ENCODE results near the gene ANKRD33. TPM values are rescaled to one million over a fixed set of nuclear protein-coding genes. Genes with fewer than 3 reads are reported as not detected.

The ANKRD33 gene
- total RNA-seq, 1 experiment from 2014 or later = not detected

DNA sequence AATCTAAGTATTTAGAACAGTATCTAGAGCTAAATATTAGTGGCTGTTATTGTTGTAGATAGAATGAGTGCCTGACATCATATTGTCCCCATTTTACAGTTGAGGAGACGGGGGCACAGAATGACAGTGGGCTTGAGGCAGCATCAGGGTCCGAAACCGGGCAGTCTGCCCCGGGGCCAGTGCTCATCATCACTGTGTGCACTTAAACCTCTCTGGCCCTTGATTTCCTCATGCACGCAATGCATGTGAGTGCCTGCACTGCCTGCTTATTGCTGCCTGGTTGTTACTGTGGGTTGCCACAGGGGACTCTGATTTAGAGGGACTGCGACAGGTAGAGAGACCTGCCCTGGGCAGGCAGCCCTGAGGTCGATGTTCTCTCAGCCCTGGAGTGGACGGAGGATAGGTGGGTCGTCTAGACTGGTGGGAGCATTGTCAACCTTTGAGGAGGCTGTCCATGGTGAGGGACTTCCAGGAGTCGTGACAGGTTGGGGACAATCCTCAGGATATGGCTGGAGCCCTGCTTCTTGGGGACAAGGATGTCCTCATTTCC lies 29.2 kb downstream of the ANKRD33 start:
- DNase-seq (ENCODE audit: low spot score) = no peak
- Histone ChIP-seq H3K4me1 (ENCODE audit: insufficient read depth, low read length, poor library complexity, severe bottlenecking) (peaks cover 3% of the 10 kb centered on the region), H3K27me3 (replicated peaks; ENCODE audit: insufficient read depth, low read depth, low read length, poor library complexity) (no peaks in the 10 kb centered on the region), H3K4me3 (ENCODE audit: low read depth, low read length, poor library complexity, severe bottlenecking) (no peak overlapping the region), H3K9me3 (ENCODE audit: low read depth, low read length, poor library complexity, severe bottlenecking) (no peaks in the 10 kb centered on the region), H3K27ac (ENCODE audit: low read depth, low read length, poor library complexity, severe bottlenecking) (no peak overlapping the region), H3K36me3 (ENCODE audit: insufficient read depth, low read length, poor library complexity, severe bottlenecking) (no peaks in the 10 kb centered on the region)
- ChIA-PET CTCF (no interaction called here), POLR2A (ENCODE audit: low non-redundant PET) (no interaction called here)
- TF ChIP-seq, protein P1, sequence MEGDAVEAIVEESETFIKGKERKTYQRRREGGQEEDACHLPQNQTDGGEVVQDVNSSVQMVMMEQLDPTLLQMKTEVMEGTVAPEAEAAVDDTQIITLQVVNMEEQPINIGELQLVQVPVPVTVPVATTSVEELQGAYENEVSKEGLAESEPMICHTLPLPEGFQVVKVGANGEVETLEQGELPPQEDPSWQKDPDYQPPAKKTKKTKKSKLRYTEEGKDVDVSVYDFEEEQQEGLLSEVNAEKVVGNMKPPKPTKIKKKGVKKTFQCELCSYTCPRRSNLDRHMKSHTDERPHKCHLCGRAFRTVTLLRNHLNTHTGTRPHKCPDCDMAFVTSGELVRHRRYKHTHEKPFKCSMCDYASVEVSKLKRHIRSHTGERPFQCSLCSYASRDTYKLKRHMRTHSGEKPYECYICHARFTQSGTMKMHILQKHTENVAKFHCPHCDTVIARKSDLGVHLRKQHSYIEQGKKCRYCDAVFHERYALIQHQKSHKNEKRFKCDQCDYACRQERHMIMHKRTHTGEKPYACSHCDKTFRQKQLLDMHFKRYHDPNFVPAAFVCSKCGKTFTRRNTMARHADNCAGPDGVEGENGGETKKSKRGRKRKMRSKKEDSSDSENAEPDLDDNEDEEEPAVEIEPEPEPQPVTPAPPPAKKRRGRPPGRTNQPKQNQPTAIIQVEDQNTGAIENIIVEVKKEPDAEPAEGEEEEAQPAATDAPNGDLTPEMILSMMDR (conservative IDR thresholded peaks at IDR 0.05; ENCODE audit: low read depth, low read length) = no peak
- TF ChIP-seq EZH2 (IDR thresholded peaks at IDR 0.05; ENCODE audit: borderline replicate concordance, low read depth, low read length, poor library complexity, severe bottlenecking) = no peak
- BruUV-seq (replicated peaks) = no TSS peak
- intact Hi-C loops (cut with micrococcal nuclease; ENCODE audit: unreplicated experiment) = no loop called here

DNA sequence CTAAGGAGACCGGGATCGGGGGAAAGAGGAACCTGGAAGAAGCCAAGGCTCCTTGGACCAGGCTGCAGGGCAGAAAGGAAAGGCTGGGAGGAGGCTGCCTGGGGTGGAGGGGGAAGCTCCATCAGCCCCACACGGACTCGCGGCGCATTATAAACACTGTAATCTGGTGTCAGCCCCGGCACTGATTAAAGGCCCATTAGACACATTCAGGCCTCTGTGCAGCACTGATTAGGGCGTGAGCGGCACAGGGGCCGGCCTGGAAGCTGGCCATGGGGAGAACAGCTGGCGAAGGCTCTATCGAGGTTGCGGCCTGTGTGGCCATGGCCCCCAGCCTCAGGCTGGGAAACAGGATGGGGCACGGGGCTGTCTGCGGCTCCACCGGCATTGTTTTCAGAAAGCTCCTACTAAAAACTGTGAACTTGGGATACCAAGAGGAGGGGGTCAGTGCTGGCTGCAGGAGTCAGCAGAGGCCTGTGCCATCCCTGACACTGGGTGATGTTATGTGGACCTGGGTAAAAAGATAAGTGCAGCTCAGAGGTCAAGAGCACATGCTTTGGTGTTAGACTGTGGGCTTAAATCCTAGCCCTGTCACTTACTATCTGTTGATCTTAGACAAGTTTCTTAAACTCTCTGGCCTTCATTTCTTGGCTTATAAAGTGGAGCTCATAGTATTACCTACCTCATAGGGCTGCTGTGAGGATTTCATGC lies 30.0 kb downstream of the ANKRD33 start:
- intact Hi-C loops (cut with micrococcal nuclease; ENCODE audit: unreplicated experiment) = no loop called here
- TF ChIP-seq EZH2 (IDR thresholded peaks at IDR 0.05; ENCODE audit: borderline replicate concordance, low read depth, low read length, poor library complexity, severe bottlenecking) = no peak
- TF ChIP-seq, protein P1 (conservative IDR thresholded peaks at IDR 0.05; ENCODE audit: low read depth, low read length) = no peak
- Histone ChIP-seq H3K27ac (ENCODE audit: low read depth, low read length, poor library complexity, severe bottlenecking) (no peak overlapping the region), H3K27me3 (replicated peaks; ENCODE audit: insufficient read depth, low read depth, low read length, poor library complexity) (no peaks in the 10 kb centered on the region), H3K36me3 (ENCODE audit: insufficient read depth, low read length, poor library complexity, severe bottlenecking) (no peaks in the 10 kb centered on the region), H3K4me1 (ENCODE audit: insufficient read depth, low read length, poor library complexity, severe bottlenecking) (no peaks in the 10 kb centered on the region), H3K9me3 (ENCODE audit: low read depth, low read length, poor library complexity, severe bottlenecking) (no peaks in the 10 kb centered on the region), H3K4me3 (ENCODE audit: low read depth, low read length, poor library complexity, severe bottlenecking) (no peak overlapping the region)
- BruUV-seq (replicated peaks) = no TSS peak
- ChIA-PET CTCF (no interaction called here), POLR2A (ENCODE audit: low non-redundant PET) (no interaction called here)
- no peak for DNase-seq (ENCODE audit: low spot score)

DNA sequence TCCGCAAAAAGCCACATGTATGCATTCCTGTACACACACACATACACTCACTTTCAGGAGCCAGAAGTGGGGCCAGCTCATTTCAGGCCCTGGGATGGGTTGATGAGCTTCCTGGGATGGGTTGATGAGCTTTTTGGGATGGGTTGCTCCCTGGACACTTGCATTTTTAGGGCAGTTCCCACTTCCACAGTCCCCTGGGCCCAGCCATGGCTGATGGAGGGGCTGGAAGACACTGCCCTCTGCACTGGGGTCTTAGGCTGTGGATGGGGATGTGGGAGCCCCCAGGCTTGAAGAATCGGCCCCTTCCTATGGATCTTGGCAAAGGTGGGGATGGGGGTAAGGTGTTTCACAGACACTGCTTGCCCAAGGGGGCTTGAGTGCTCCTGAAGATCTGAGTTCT lies 32.1 kb downstream of the ANKRD33 start:
- intact Hi-C loops (cut with micrococcal nuclease; ENCODE audit: unreplicated experiment) = no loop called here
- no peak overlapping the region for H3K4me3 ChIP-seq (ENCODE audit: low read depth, low read length, poor library complexity, severe bottlenecking)
- no peak overlapping the region for H3K27ac ChIP-seq (ENCODE audit: low read depth, low read length, poor library complexity, severe bottlenecking)
- ChIA-PET POLR2A (ENCODE audit: low non-redundant PET) (no interaction called here), CTCF (no interaction called here)
- TF ChIP-seq EZH2 (IDR thresholded peaks at IDR 0.05; ENCODE audit: borderline replicate concordance, low read depth, low read length, poor library complexity, severe bottlenecking) = no peak
- TF ChIP-seq, protein P1 (conservative IDR thresholded peaks at IDR 0.05; ENCODE audit: low read depth, low read length) = no peak
- H3K4me1 ChIP-seq (ENCODE audit: insufficient read depth, low read length, poor library complexity, severe bottlenecking) = no peaks in the 10 kb centered on the region
- no TSS peak for BruUV-seq (replicated peaks)
- no peak for DNase-seq (ENCODE audit: low spot score)
- no peaks in the 10 kb centered on the region for H3K9me3 ChIP-seq (ENCODE audit: low read depth, low read length, poor library complexity, severe bottlenecking)
- H3K36me3 ChIP-seq (ENCODE audit: insufficient read depth, low read length, poor library complexity, severe bottlenecking) = no peaks in the 10 kb centered on the region
- no peaks in the 10 kb centered on the region for H3K27me3 ChIP-seq (replicated peaks; ENCODE audit: insufficient read depth, low read depth, low read length, poor library complexity)

Measured in A673 (cell line).